Measurements from ENCODE around the gene HTR2B. TPM values are rescaled to one million over a fixed set of nuclear protein-coding genes. Genes with fewer than 3 reads are reported as not detected.
A peak's percentile ranks its signal among the peaks of the same experiment; 100 is the strongest.

Gene HTR2B
- total and polyA plus RNA-seq, 5 experiments from 2014 or later = 0.08 to 0.15 TPM; not detected in 3

DNA sequence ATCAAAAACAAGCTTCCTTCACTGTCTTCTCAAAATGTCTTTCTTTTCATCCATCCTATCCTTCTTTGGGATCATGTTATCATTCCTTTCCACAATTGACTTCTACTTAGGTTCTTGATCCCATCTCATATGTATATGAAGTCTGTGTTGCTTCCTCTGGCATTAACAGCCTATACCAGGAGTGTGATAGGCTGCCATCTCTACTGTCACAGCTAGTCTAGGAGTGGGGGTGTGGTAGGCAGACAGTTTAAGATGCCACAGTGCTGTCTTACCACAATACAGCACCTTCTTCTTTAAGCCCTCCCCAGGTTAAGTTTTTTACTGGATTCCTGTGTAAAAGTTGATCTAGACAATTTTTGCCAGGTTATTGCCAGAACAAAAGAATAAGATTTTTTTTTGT lies 3.7 kb upstream of the HTR2B start:
- peak overlapping the region in 1 of 10 donors; percentile 63 for H3K27ac Mint-ChIP-seq
- H3K4me3 Mint-ChIP-seq = no peak overlapping the region
- peaks cover 11 to 19% (median 13%) of the 10 kb centered on the region in 4 donors for H3K4me1 Mint-ChIP-seq
- no peaks in the 10 kb centered on the region for H3K9me3 Mint-ChIP-seq
- peaks cover 0 to 11% (median 0%) of the 10 kb centered on the region in 3 donors for H3K36me3 Mint-ChIP-seq
- DNase-seq (no peak), ATAC-seq (no peak)
- no peaks in the 10 kb centered on the region for H3K27me3 Mint-ChIP-seq
- POLR2A ChIA-PET = no interaction called here

DNA sequence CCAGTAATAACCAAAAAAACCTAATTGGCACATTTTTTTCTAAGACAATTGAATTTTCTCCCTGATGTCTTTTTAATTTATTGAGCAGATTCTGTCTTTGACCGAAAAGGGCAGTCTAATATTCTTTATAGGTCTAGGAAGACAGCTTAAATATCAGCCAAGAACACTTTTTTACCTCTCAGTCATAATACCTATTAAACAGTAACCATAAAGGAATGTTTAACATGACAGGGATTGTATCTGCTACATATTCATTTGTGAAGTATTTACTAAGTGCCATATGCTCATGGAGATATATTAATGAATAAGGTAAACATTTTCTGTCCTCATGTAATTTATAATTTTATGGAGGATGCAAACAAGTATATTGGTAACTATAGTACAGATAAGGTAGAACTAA lies 3.1 kb upstream of the HTR2B start:
- POLR2A ChIA-PET = no interaction called here
- Mint-ChIP-seq H3K4me3 (no peak overlapping the region), H3K9me3 (no peaks in the 10 kb centered on the region), H3K27ac (no peak overlapping the region), H3K4me1 (peaks cover 11 to 18% (median 15%) of the 10 kb centered on the region in 4 donors), H3K36me3 (peaks cover 0 to 10% (median 0%) of the 10 kb centered on the region in 3 donors), H3K27me3 (no peaks in the 10 kb centered on the region)
- ATAC-seq (no peak), DNase-seq (no peak)

DNA sequence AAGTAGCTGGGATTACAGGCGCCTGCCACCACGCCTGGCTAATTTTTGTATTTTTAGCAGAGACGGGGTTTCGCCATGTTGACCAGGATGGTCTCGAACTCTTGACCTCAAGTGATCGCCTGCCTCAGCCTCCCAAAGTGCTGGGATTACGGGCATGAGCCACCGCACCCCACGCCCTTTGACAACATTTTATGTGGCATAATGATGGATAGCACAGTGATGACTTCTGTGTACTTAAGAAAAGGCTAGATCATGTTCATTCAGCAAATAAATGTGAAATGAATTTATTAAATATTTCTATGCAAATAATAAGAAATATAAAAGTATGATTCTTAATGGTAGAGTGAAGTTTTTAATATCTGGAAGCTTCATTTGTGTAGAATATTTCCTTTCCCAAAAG lies 2.6 kb upstream of the HTR2B start:
- peaks cover 11 to 15% (median 14%) of the 10 kb centered on the region in 4 donors for H3K4me1 Mint-ChIP-seq
- no peaks in the 10 kb centered on the region for H3K9me3 Mint-ChIP-seq
- POLR2A ChIA-PET = no interaction called here
- DNase-seq (no peak), ATAC-seq (no peak)
- H3K4me3 Mint-ChIP-seq = no peak overlapping the region
- H3K27ac Mint-ChIP-seq = no peak overlapping the region
- peaks cover 0 to 7% (median 0%) of the 10 kb centered on the region in 3 donors for H3K36me3 Mint-ChIP-seq
- H3K27me3 Mint-ChIP-seq = no peaks in the 10 kb centered on the region

DNA sequence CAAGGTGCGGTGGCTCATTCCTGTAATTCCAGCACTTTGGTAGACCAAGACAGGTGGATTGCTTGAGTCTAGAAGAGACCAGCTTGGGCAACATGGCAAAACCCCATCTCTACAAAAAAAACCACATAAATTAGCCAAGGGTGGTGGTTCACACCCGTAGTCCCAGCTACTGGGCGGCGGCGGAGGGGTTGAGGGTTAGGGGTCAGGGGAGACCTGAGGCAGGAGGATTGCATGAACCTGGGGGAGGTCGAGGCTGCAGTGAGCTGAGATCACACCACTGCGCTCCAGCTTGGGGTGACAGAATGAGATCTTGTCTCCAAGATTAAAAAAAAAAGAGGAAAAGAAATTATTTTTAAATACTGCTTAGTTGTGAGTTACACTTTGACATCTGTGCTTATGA lies 1.3 kb upstream of the HTR2B start:
- Mint-ChIP-seq H3K4me1 (peaks cover 11 to 15% (median 13%) of the 10 kb centered on the region in 4 donors), H3K36me3 (peaks cover 0 to 7% (median 0%) of the 10 kb centered on the region in 3 donors), H3K27ac (peak overlapping the region in 1 of 10 donors; percentile 14), H3K4me3 (no peak overlapping the region), H3K9me3 (no peaks in the 10 kb centered on the region), H3K27me3 (no peaks in the 10 kb centered on the region)
- no peak for ATAC-seq
- DNase-seq = no peak
- POLR2A ChIA-PET = no interaction called here

DNA sequence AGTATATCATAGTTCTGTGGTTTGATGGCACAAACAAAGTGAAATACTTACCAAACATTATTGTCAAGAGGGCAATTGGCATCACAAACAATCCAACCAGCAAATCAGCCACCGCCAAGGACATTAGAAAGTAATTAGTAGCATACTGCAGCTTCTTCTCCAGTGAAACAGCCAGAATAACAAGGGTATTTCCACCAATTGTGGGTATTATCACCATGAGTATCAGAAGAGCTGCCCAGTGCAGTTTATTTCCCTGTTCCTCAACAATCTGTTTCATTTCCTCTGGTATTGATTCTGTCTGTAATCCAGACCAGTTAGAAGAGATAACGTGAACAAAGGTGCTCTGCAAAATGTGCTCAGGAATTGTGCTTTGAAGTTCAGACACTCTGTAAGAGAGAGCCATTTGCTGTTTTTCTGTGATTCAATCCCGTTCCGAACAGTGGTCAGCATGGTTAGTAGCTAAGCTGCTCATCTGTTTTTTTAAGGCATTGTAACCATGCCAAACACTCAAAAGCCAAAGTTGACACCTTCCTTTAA lies 1.4 kb downstream of the HTR2B start:
- H3K27ac Mint-ChIP-seq = peak overlapping the region in 2 of 10 donors; percentile 7 to 68
- H3K4me1 Mint-ChIP-seq = peaks cover 9 to 15% (median 13%) of the 10 kb centered on the region in 4 donors
- H3K27me3 Mint-ChIP-seq = no peaks in the 10 kb centered on the region
- DNase-seq (no peak), ATAC-seq (no peak)
- POLR2A ChIA-PET = no interaction called here
- peaks cover 0 to 11% (median 5%) of the 10 kb centered on the region in 3 donors for H3K36me3 Mint-ChIP-seq
- H3K9me3 Mint-ChIP-seq = no peaks in the 10 kb centered on the region
- peak overlapping the region in 1 of 10 donors; percentile 31 for H3K4me3 Mint-ChIP-seq

DNA sequence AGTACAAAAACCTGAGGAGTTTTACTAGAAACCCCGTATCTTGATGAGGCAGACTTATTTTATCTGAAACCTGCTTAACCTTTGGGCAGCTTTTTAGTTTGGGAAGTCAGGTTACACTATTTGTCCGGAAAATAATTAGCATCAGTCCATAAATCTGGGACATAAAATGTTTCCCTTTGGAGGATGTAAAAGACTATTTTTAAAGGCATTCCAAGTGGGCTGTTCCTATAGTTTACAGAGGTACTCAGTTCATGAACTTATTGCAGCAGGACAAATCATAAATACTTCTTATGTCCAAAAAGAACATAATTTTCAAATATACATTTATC lies 6.3 kb downstream of the HTR2B start:
- peak overlapping the region in 1 of 10 donors; percentile 2 for H3K27ac Mint-ChIP-seq
- POLR2A ChIA-PET = no interaction called here

DNA sequence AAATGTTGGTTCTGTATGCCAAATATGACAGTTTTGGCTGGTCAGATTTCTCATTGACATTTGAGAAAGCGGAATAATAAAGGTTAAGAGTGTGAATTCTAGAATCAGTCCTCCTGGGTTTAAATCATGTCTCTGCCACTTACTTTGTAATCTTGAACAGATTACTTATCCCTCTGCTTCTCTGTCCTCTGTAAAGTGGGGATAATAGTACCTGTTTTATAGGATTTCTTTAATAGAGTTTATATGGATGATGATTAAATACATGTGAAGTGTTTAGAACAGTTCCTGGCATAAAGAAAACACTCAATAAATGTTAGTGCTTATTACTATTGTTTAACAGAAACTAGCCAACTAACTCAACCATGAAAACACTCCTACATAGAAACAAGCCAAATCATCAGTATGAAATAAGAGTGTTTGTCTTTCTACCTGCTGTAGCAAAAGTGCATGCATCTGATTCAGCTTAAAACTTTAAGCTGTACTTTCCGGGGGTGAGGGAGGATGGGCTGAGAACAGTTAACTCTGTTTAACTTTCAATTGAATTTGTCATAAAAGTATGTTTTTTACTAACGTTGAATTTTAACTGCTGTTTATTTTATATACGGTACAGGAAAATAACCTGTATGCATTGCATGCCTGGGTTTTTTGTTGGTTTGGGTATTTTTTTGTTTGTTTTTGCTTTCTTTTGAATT lies 6.8 kb downstream of the HTR2B start:
- no peak overlapping the region for H3K4me3 Mint-ChIP-seq

More for the DNA sequence above, 6.3 kb downstream of the HTR2B start:
- Mint-ChIP-seq H3K27me3 (no peaks in the 10 kb centered on the region), H3K36me3 (peaks cover 0 to 23% (median 8%) of the 10 kb centered on the region in 3 donors), H3K4me3 (no peak overlapping the region), H3K9me3 (no peaks in the 10 kb centered on the region), H3K4me1 (peaks cover 0 to 4% (median under 1%) of the 10 kb centered on the region in 4 donors)
- ATAC-seq (no peak), DNase-seq (no peak)

DNA sequence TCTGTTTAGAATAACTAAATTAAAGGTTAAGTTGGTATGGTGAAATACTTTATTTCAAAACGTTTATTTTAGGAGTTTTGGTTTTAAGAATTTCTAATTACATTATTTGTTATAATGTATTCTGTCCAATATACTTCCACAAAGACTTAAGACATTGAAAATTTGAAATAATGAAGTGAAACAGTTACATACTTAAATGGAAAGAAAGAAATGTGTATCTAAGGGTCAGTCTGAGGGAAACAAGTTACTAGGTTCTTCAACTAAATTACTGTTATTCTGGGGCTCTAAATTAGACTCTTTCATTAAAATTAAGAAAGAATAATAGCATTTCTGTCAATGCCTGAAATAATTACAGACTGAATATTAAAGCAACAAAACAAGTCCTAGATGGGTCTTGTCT lies 7.7 kb downstream of the HTR2B start:
- H3K4me3 Mint-ChIP-seq = no peak overlapping the region
- H3K27me3 Mint-ChIP-seq = no peaks in the 10 kb centered on the region
- ATAC-seq (no peak), DNase-seq (no peak)
- POLR2A ChIA-PET = no interaction called here
- H3K9me3 Mint-ChIP-seq = no peaks in the 10 kb centered on the region
- H3K4me1 Mint-ChIP-seq = peaks cover 0 to 4% (median 0%) of the 10 kb centered on the region in 4 donors
- peaks cover 0 to 31% (median 9%) of the 10 kb centered on the region in 3 donors for H3K36me3 Mint-ChIP-seq
- no peak overlapping the region for H3K27ac Mint-ChIP-seq

More for the DNA sequence above, 6.8 kb downstream of the HTR2B start:
- H3K36me3 Mint-ChIP-seq = peaks cover 0 to 23% (median 8%) of the 10 kb centered on the region in 3 donors
- H3K27ac Mint-ChIP-seq = peak overlapping the region in 2 of 10 donors; percentile 2 to 6
- peaks cover 0 to 2% (median 0%) of the 10 kb centered on the region in 4 donors for H3K4me1 Mint-ChIP-seq
- no peaks in the 10 kb centered on the region for H3K27me3 Mint-ChIP-seq
- H3K9me3 Mint-ChIP-seq = no peaks in the 10 kb centered on the region
- ATAC-seq = no peak
- POLR2A ChIA-PET = no interaction called here
- DNase-seq = no peak

DNA sequence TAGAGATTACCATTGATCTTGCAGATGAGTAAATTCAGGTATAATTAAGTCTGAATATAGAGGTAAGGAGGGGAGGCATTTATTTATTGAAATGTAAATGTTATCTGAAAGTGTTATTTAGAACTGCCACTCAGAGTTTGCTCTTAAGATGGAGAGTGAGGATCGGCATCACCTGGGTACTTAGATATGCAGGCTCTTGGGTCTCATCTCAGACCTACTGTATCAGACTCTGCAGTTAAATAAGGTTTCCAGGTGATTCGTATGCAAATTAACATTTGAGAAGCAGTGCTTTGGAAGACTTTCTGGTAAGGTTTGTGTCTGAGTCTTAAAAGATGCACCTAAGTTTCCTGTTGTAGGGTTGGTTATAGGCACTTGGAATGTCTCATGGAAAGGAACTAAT lies 9.2 kb downstream of the HTR2B start:
- no peak for DNase-seq
- Mint-ChIP-seq H3K4me1 (peaks cover 0 to 6% (median 0%) of the 10 kb centered on the region in 4 donors), H3K27ac (peak overlapping the region in 1 of 10 donors; percentile 17), H3K4me3 (no peak overlapping the region), H3K27me3 (no peaks in the 10 kb centered on the region), H3K36me3 (peaks cover 0 to 43% (median 18%) of the 10 kb centered on the region in 3 donors), H3K9me3 (no peaks in the 10 kb centered on the region)
- ATAC-seq = no peak
- POLR2A ChIA-PET = no interaction called here

DNA sequence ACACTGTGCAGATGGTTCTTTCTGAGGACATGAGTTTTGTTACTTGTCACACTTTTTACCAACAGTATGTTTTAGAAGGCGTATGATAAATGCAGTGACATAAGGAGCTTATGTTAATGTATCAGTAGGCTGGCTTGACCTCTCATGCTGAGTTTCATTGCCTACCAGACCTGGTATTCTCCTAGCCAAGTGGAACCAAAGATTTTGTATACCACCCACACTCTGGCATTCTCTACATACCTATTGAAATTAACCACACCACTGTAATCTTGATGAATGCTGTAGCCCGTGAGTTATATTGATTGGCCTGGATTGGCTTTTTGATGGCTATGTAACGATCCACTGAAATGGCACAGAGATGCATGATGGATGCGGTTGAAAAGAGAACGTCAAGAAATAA lies 11.4 kb downstream of the HTR2B start:
- H3K27ac Mint-ChIP-seq = no peak overlapping the region
- H3K4me3 Mint-ChIP-seq = no peak overlapping the region
- H3K9me3 Mint-ChIP-seq = no peaks in the 10 kb centered on the region
- H3K36me3 Mint-ChIP-seq = peaks cover 3 to 56% (median 32%) of the 10 kb centered on the region in 3 donors
- H3K27me3 Mint-ChIP-seq = no peaks in the 10 kb centered on the region
- peaks cover 0 to 6% (median 0%) of the 10 kb centered on the region in 4 donors for H3K4me1 Mint-ChIP-seq
- ATAC-seq (no peak), DNase-seq (no peak)
- POLR2A ChIA-PET = no interaction called here

DNA sequence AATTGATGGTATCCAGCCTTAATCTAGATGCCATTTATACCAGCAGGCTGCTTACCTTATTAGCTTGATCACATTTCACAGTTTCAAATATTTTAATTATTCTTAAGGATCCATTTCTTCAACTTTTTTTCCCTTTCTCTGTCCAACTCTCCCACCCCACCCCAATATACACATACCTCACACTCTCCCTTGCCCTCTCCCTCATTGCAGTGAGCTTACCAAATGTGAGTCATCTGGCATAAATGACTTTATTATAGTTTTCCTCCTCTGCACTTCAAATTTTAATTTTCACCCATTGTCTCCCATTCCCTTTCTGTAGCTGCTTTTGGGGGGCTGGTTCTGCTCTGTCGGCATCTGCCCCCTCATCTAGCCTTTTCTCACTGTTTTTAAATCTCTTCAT lies 12.9 kb downstream of the HTR2B start:
- Mint-ChIP-seq H3K36me3 (peaks cover 5 to 66% (median 32%) of the 10 kb centered on the region in 3 donors), H3K9me3 (no peaks in the 10 kb centered on the region), H3K27ac (peak overlapping the region in 1 of 10 donors; percentile 38), H3K27me3 (no peaks in the 10 kb centered on the region), H3K4me3 (no peak overlapping the region), H3K4me1 (peaks cover 0 to 4% (median 0%) of the 10 kb centered on the region in 4 donors)
- POLR2A ChIA-PET = no interaction called here
- ATAC-seq (no peak), DNase-seq (no peak)

DNA sequence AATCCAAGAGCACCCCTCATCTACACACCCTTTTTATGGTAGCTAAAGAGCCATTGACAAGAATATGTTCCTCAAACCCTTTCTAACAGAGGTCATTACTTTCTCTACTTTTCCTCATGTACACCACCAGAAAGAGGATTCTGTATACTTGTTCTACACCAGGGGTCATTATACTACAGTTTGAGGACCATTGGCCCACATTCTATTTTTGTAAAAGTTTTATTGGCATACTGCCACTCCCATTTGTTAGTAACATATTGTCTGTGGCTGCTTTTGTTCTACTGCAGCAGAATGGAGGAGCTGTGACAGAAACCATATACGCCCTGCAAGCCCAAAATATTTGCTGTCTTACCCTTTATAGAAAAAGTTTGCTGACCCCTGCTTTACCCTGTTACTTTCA lies 14.3 kb downstream of the HTR2B start:
- POLR2A ChIA-PET = interaction anchor here (0.8 kb wide), 1 partner anchor 11 kb away, joined by 3 read pairs; no protein-coding TSS in a partner anchor
- ATAC-seq (no peak), DNase-seq (no peak)
- Mint-ChIP-seq H3K4me3 (no peak overlapping the region), H3K36me3 (peaks cover 5 to 69% (median 33%) of the 10 kb centered on the region in 3 donors), H3K4me1 (peaks cover 0 to 4% (median 0%) of the 10 kb centered on the region in 4 donors), H3K27ac (no peak overlapping the region), H3K9me3 (no peaks in the 10 kb centered on the region), H3K27me3 (no peaks in the 10 kb centered on the region)

DNA sequence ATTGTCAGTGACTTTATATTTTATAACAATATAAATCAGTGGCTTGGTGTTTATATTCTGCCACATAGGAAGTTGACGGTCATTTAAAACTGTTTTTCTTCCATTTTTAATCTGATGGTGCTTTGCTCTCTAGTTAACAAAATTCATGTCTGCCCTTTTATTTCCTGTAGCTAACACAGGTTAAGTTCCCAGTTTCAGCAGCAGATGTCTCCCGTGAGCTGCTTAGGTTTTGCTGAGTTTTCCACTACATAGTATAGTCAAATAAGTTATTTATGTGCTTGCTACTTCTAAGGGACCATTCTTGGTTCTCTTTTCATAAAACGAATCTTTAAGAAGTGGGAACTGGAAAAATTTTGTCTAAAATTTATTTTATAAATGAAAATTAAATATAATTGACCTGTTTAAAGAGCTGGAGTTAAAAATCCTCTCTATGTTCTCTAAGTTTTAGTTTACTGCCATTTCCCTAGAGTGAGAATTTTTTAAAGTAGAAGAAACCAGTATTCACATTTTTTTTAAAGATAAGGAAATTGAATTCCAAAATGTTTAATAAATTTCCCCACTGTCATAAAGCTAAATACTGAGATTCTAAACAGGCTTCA lies 20.6 kb downstream of the HTR2B start:
- no peak overlapping the region for H3K4me3 Mint-ChIP-seq
- DNase-seq (peak in 9 of 10 donors; percentile 16 to 65 (median 48)), ATAC-seq (peak; percentile 69 to 77)
- H3K27ac Mint-ChIP-seq = peak overlapping the region in 1 of 10 donors; percentile 1
- H3K27me3 Mint-ChIP-seq = no peaks in the 10 kb centered on the region
- POLR2A ChIA-PET = interaction anchor here (0.6 to 1.2 kb wide), 2 partner anchors 348 to 1969 kb away, joined by 3 to 6 read pairs; no protein-coding TSS in a partner anchor
- H3K36me3 Mint-ChIP-seq = peaks cover 17 to 46% (median 33%) of the 10 kb centered on the region in 3 donors
- H3K9me3 Mint-ChIP-seq = peaks cover 3 to 21% (median 11%) of the 10 kb centered on the region in 9 donors
- H3K4me1 Mint-ChIP-seq = no peaks in the 10 kb centered on the region
